Measurements from ENCODE around the gene GUCY1A1. TPM values are rescaled to one million over a fixed set of nuclear protein-coding genes. Genes with fewer than 3 reads are reported as not detected.

GUCY1A1 gene, protein sequence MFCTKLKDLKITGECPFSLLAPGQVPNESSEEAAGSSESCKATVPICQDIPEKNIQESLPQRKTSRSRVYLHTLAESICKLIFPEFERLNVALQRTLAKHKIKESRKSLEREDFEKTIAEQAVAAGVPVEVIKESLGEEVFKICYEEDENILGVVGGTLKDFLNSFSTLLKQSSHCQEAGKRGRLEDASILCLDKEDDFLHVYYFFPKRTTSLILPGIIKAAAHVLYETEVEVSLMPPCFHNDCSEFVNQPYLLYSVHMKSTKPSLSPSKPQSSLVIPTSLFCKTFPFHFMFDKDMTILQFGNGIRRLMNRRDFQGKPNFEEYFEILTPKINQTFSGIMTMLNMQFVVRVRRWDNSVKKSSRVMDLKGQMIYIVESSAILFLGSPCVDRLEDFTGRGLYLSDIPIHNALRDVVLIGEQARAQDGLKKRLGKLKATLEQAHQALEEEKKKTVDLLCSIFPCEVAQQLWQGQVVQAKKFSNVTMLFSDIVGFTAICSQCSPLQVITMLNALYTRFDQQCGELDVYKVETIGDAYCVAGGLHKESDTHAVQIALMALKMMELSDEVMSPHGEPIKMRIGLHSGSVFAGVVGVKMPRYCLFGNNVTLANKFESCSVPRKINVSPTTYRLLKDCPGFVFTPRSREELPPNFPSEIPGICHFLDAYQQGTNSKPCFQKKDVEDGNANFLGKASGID
- total RNA-seq (2021; ENCODE audit: unreplicated experiment) = not detected
- polyA plus RNA-seq (2012) = not detected in 2 replicates
- Bru-seq, nascent RNA = percentile 9 among the genes with signal in this experiment
- BruChase-seq, experiment 1, labeled RNA remaining after a 6-hour chase = percentile 6 among the genes with signal in this experiment
- percentile 8 among the genes with signal in this experiment for BruChase-seq, experiment 2, labeled RNA remaining after a 2-hour chase
- long read RNA-seq = 0 reads

DNA sequence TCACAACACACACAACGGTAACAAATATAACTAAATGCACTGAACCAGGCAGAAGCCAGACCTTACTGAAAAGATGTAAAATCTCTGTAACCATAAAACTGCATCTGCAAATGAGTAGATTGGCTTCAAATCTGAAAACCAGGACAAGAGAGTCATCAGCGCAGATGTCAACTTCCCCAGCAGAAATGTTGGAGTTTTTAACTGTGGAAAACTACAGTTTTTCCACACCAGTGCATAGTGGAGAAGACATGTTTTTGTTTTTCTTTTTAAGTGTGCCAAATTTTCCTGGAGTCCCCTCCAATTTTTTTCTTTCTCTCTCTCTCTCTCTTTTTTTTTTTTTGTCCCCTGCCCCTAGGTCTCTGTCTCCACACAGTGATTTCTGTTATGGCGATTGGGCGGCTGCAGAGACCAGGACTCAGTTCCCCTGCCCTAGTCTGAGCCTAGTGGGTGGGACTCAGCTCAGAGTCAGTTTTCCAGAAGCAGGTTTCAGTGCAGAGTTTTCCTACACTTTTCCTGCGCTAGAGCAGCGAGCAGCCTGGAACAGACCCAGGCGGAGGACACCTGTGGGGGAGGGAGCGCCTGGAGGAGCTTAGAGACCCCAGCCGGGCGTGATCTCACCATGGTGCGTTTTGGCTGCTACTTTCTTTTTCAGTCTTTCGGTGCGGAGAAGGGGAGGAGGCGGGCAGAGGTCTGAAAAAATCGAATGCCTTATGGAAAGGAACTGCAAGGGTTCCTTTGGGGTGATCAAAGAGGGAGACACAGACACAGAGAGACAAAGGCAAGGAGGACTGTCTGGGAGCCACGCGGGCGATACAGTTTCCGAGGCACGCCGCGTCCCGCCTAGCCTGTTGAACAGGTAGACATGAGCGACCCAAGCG lies at the start of gene GUCY1A1:
Gene GUCY1A1, plus strand, starts transcription at position 505 of the 878 bp plus-strand sequence. CDS start 30,020 bp downstream, outside the sequence.
- ATAC-seq = no peak
- Histone ChIP-seq H2AFZ (ENCODE audit: low read depth, low read length, poor library complexity, severe bottlenecking) (no peak within 1 kb of the TSS), H3K4me1 (ENCODE audit: control insufficient read depth in 1 of 2, insufficient read depth in 2 of 2, low read length in 2 of 2) (no peaks in the 10 kb centered on the region), H3K36me3 (ENCODE audit: control insufficient read depth in 1 of 2, insufficient read depth in 2 of 2, low read length in 2 of 2) (no peaks in the 10 kb centered on the region), H3K27ac (ENCODE audit: low read depth, low read length) (no peak within 1 kb of the TSS), H3K4me3 (replicated peaks in 1 of 2; ENCODE audit: low read depth in 1 of 2, low read length in 2 of 2) (no peak within 1 kb of the TSS), H3K9me3 (ENCODE audit: control insufficient read depth in 1 of 2, insufficient read depth in 1 of 2, low read depth in 1 of 2, low read length in 2 of 2) (no peaks in the 10 kb centered on the region), H3K4me2 (ENCODE audit: low read length) (no peak within 1 kb of the TSS), H3K9me2 (ENCODE audit: insufficient read depth) (no peaks in the 10 kb centered on the region; the same call in 1 of the 2 replicates), H3K9ac (ENCODE audit: low read length) (no peak within 1 kb of the TSS), H3K79me2 (ENCODE audit: insufficient read depth, low read length) (no peaks in the 10 kb centered on the region), H3K27me3 (ENCODE audit: insufficient read depth, low read length) (no peaks in the 10 kb centered on the region), H4K20me1 (ENCODE audit: insufficient read depth) (no peaks in the 10 kb centered on the region)
- DNase-seq (ENCODE audit: low read depth, low spot score) = no peak
- intact Hi-C loops (cut with micrococcal nuclease) = no loop called here
- ChIA-PET CTCF (no interaction called here), RAD21 (ENCODE audit: low non-redundant PET in 1 of 2, low total read pairs in 2 of 2, uncharacterized antibody in 2 of 2, unreplicated experiment in 2 of 2) (no interaction called here), POLR2A (no interaction called here)
- no TSS peak for BruUV-seq (replicated peaks)
- TF ChIP-seq POLR2A (IDR thresholded peaks at IDR 0.05; ENCODE audit: borderline replicate concordance, extremely low read depth, insufficient read depth, insufficient read length) (no peak), EZH2 (IDR thresholded peaks at IDR 0.05) (no peak), ZFX (IDR thresholded peaks at IDR 0.05) (no peak), CEBPB (IDR thresholded peaks at IDR 0.05; ENCODE audit: low read depth) (no peak), SRF (IDR thresholded peaks at IDR 0.05; ENCODE audit: low read depth) (no peak), TCF7L2 (IDR thresholded peaks at IDR 0.05; ENCODE audit: borderline replicate concordance, extremely low read depth, insufficient read depth, insufficient read length) (no peak), SP1 (IDR thresholded peaks at IDR 0.05; ENCODE audit: low read depth) (no peak), CBX3 (IDR thresholded peaks at IDR 0.05; ENCODE audit: low read depth) (no peak), ELF1 (IDR thresholded peaks at IDR 0.05; ENCODE audit: borderline replicate concordance, low read depth) (no peak)
- TF ChIP-seq, protein P1, sequence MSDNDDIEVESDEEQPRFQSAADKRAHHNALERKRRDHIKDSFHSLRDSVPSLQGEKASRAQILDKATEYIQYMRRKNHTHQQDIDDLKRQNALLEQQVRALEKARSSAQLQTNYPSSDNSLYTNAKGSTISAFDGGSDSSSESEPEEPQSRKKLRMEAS (IDR thresholded peaks at IDR 0.05) = no peak
- TF ChIP-seq, protein P2, sequence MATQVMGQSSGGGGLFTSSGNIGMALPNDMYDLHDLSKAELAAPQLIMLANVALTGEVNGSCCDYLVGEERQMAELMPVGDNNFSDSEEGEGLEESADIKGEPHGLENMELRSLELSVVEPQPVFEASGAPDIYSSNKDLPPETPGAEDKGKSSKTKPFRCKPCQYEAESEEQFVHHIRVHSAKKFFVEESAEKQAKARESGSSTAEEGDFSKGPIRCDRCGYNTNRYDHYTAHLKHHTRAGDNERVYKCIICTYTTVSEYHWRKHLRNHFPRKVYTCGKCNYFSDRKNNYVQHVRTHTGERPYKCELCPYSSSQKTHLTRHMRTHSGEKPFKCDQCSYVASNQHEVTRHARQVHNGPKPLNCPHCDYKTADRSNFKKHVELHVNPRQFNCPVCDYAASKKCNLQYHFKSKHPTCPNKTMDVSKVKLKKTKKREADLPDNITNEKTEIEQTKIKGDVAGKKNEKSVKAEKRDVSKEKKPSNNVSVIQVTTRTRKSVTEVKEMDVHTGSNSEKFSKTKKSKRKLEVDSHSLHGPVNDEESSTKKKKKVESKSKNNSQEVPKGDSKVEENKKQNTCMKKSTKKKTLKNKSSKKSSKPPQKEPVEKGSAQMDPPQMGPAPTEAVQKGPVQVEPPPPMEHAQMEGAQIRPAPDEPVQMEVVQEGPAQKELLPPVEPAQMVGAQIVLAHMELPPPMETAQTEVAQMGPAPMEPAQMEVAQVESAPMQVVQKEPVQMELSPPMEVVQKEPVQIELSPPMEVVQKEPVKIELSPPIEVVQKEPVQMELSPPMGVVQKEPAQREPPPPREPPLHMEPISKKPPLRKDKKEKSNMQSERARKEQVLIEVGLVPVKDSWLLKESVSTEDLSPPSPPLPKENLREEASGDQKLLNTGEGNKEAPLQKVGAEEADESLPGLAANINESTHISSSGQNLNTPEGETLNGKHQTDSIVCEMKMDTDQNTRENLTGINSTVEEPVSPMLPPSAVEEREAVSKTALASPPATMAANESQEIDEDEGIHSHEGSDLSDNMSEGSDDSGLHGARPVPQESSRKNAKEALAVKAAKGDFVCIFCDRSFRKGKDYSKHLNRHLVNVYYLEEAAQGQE (IDR thresholded peaks at IDR 0.05; ENCODE audit: low read depth) = no peak
- TF ChIP-seq, protein P3, sequence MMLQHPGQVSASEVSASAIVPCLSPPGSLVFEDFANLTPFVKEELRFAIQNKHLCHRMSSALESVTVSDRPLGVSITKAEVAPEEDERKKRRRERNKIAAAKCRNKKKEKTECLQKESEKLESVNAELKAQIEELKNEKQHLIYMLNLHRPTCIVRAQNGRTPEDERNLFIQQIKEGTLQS (IDR thresholded peaks at IDR 0.05) = no peak

Measured in HCT116 (cell line).